Skeletal muscle cell (primary cell): ENCODE results near the gene PPM1B.
"Not testable (repeated sequence)": the region's sequence is repeated elsewhere in the genome, so short reads cannot be mapped to it uniquely, and the experiment has no call there.

Experiments
- DNase-seq: peaks from one replicate; pipeline ENCODE4 v3.0.0-alpha.2; 2010; ENCODE audit warnings: low read depth
- H3K4me3 ChIP-seq: 2 replicates; pipeline ENCODE4 v1.5.1; 2011; ENCODE audit warnings: low read depth, mild to moderate bottlenecking, control low read depth, low read length, moderate library complexity

Gene PPM1B

GRCh38 chr2:44242904-44243303 lies 74.2 kb downstream of the PPM1B start:
- no peak overlapping the region for H3K4me3 ChIP-seq
- no peak for DNase-seq

GRCh38 chr2:44244135-44244871 lies 75.6 kb downstream of the PPM1B start:
- peak overlapping the region; percentile 14 for H3K4me3 ChIP-seq
- peak; percentile 12 for DNase-seq

GRCh38 chr2:44245083-44245861 lies 76.6 kb downstream of the PPM1B start:
- H3K4me3 ChIP-seq = no peak overlapping the region
- DNase-seq = no peak

GRCh38 chr2:44246436-44246835 lies 77.8 kb downstream of the PPM1B start:
- DNase-seq = no peak
- H3K4me3 ChIP-seq = no peak overlapping the region

- no peak for DNase-seq
These were observed 78.2 kb downstream of the PPM1B start for GRCh38 chr2:44246840-44247369.

GRCh38 chr2:44247924-44248323 lies 79.2 kb downstream of the PPM1B start:
- no peak overlapping the region for H3K4me3 ChIP-seq
- DNase-seq = no peak

More at GRCh38 chr2:44246840-44247369, 78.2 kb downstream of the PPM1B start:
- H3K4me3 ChIP-seq = no peak overlapping the region

GRCh38 chr2:44249269-44249668 lies 80.6 kb downstream of the PPM1B start:
- DNase-seq = not testable (repeated sequence)

GRCh38 chr2:44250376-44250775 lies 81.7 kb downstream of the PPM1B start:
- DNase-seq = no peak
- no peak overlapping the region for H3K4me3 ChIP-seq

More at GRCh38 chr2:44249269-44249668, 80.6 kb downstream of the PPM1B start:
- not testable (repeated sequence) for H3K4me3 ChIP-seq

- H3K4me3 ChIP-seq = no peak overlapping the region
- no peak for DNase-seq
These were observed 85.3 kb downstream of the PPM1B start for GRCh38 chr2:44254023-44254422.

GRCh38 chr2:44255704-44256103 lies 87.0 kb downstream of the PPM1B start:
- DNase-seq, H3K4me3 ChIP-seq: not testable (repeated sequence)

- H3K4me3 ChIP-seq, DNase-seq: not testable (repeated sequence)
These were observed 89.1 kb downstream of the PPM1B start for GRCh38 chr2:44257802-44258201.

GRCh38 chr2:44267269-44267795 lies 98.7 kb downstream of the PPM1B start:
- no peak for DNase-seq
- H3K4me3 ChIP-seq = no peak overlapping the region

GRCh38 chr2:44267796-44268648 lies 99.3 kb downstream of the PPM1B start:
- no peak overlapping the region for H3K4me3 ChIP-seq
- DNase-seq = no peak

- no peak overlapping the region for H3K4me3 ChIP-seq
- DNase-seq = no peak
These were observed 101.2 kb downstream of the PPM1B start for GRCh38 chr2:44269831-44270230.

- DNase-seq = no peak
- H3K4me3 ChIP-seq = no peak overlapping the region
These were observed 102.6 kb downstream of the PPM1B start for GRCh38 chr2:44271296-44271695.

GRCh38 chr2:44273076-44273475 lies 104.4 kb downstream of the PPM1B start:
- no peak for DNase-seq
- no peak overlapping the region for H3K4me3 ChIP-seq

GRCh38 chr2:44273596-44273995 lies 104.9 kb downstream of the PPM1B start:
- no peak overlapping the region for H3K4me3 ChIP-seq
- DNase-seq = no peak

- no peak for DNase-seq
- H3K4me3 ChIP-seq = no peak overlapping the region
These were observed 107.2 kb downstream of the PPM1B start for GRCh38 chr2:44275927-44276303.

- no peak overlapping the region for H3K4me3 ChIP-seq
- DNase-seq = no peak
These were observed 108.9 kb downstream of the PPM1B start for GRCh38 chr2:44277541-44277940.
